ENCODE data around the gene CXCL17.

Gene CXCL17

GRCh38 chr19:42424712-42425131 is 18.0 kb downstream of the CXCL17 start:
- DNase-seq (ENCODE audit: low read depth in 2 of 2), result no peak

GRCh38 chr19:42424345-42424707 is 18.4 kb downstream of the CXCL17 start:
- DNase-seq (ENCODE audit: low read depth in 2 of 2), result no peak

GRCh38 chr19:42423462-42424344 is 19.0 kb downstream of the CXCL17 start:
- DNase-seq (ENCODE audit: low read depth in 2 of 2), result peak; percentile 87 to 90

- DNase-seq (ENCODE audit: low read depth in 2 of 2), result peak in 1 of 2 donors; percentile 16
Observed at GRCh38 chr19:42422901-42423461, 19.8 kb downstream of the CXCL17 start.

- no peak for DNase-seq (ENCODE audit: low read depth in 2 of 2)
Observed at GRCh38 chr19:42422092-42422900, 20.4 kb downstream of the CXCL17 start.

- DNase-seq (ENCODE audit: low read depth in 2 of 2), result no peak
Observed at GRCh38 chr19:42421591-42422031, 21.1 kb downstream of the CXCL17 start.

- DNase-seq (ENCODE audit: low read depth in 2 of 2), result no peak
Observed at GRCh38 chr19:42421101-42421500, 21.6 kb downstream of the CXCL17 start.

GRCh38 chr19:42420055-42420544 is 22.6 kb downstream of the CXCL17 start:
- DNase-seq (ENCODE audit: low read depth in 2 of 2), result peak; percentile 47 to 57

- DNase-seq (ENCODE audit: low read depth in 2 of 2), result no peak
Observed at GRCh38 chr19:42419309-42419708, 23.4 kb downstream of the CXCL17 start.

GRCh38 chr19:42412661-42413076 is 30.1 kb downstream of the CXCL17 start:
- DNase-seq (ENCODE audit: low read depth in 2 of 2), result no peak

GRCh38 chr19:42412227-42412626 is 30.5 kb downstream of the CXCL17 start:
- DNase-seq (ENCODE audit: low read depth in 2 of 2), result no peak

GRCh38 chr19:42411581-42412178 is 31.1 kb downstream of the CXCL17 start:
- no peak for DNase-seq (ENCODE audit: low read depth in 2 of 2)

- no peak for DNase-seq (ENCODE audit: low read depth in 2 of 2)
Observed at GRCh38 chr19:42410371-42410770, 32.4 kb downstream of the CXCL17 start.

- no peak for DNase-seq (ENCODE audit: low read depth in 2 of 2)
Observed at GRCh38 chr19:42409477-42409876, 33.3 kb downstream of the CXCL17 start.

- DNase-seq (ENCODE audit: low read depth in 2 of 2), result no peak
Observed at GRCh38 chr19:42407816-42408175, 35.0 kb downstream of the CXCL17 start.

GRCh38 chr19:42407085-42407815 is 35.5 kb downstream of the CXCL17 start:
- DNase-seq (ENCODE audit: low read depth in 2 of 2), result no peak

GRCh38 chr19:42406111-42406510 is 36.6 kb downstream of the CXCL17 start:
- DNase-seq (ENCODE audit: low read depth in 2 of 2), result no peak

- no peak for DNase-seq (ENCODE audit: low read depth in 2 of 2)
Observed at GRCh38 chr19:42403586-42403985, 39.2 kb downstream of the CXCL17 start.

- no peak for DNase-seq (ENCODE audit: low read depth in 2 of 2)
Observed at GRCh38 chr19:42402376-42403116, 40.2 kb downstream of the CXCL17 start.
